ENCODE results near the gene FBN2.

The FBN2 gene

DNA sequence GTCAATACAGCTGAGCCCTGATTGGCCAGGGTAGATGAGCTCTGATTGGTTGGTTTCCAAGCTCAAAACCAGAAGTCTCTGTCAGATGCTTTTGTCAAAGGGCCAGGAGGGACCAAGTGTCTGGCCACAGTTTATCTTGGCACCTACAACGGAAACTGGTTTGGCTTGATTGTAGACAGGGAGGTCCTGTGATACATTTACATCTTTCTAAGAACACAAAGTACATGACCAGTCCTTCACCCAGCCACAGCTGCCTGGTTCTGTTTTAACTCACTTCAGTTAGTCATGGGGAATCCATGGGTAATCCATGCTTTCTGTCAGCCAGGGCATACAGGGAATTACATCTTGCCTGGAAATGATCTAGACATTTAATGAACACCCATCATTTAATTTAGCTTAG, 283.3 kb downstream of the FBN2 start:
- Histone ChIP-seq H3K4me3 (ENCODE audit: low read depth, low read length) (no peak overlapping the region), H3K27ac (ENCODE audit: low read depth, low read length) (no peak overlapping the region), H3K36me3 (ENCODE audit: control insufficient read depth, insufficient read depth, low read length) (no peaks in the 10 kb centered on the region), H3K4me1 (ENCODE audit: control insufficient read depth, insufficient read depth, low read length) (no peaks in the 10 kb centered on the region), H3K9ac (ENCODE audit: low read depth, low read length) (no peak overlapping the region), H3K9me3 (ENCODE audit: control insufficient read depth, insufficient read depth, low read length) (no peaks in the 10 kb centered on the region), H3K27me3 (ENCODE audit: control insufficient read depth, insufficient read depth, low read length) (no peaks in the 10 kb centered on the region)

GRCh38 chr5:128253880-128254279, 284.2 kb downstream of the FBN2 start:
- H3K9me3 ChIP-seq (ENCODE audit: control insufficient read depth, insufficient read depth, low read length), result no peaks in the 10 kb centered on the region
- H3K4me3 ChIP-seq (ENCODE audit: low read depth, low read length), result no peak overlapping the region
- H3K27ac ChIP-seq (ENCODE audit: low read depth, low read length), result no peak overlapping the region
- H3K36me3 ChIP-seq (ENCODE audit: control insufficient read depth, insufficient read depth, low read length), result no peaks in the 10 kb centered on the region
- no peaks in the 10 kb centered on the region for H3K4me1 ChIP-seq (ENCODE audit: control insufficient read depth, insufficient read depth, low read length)
- H3K9ac ChIP-seq (ENCODE audit: low read depth, low read length), result no peak overlapping the region
- H3K27me3 ChIP-seq (ENCODE audit: control insufficient read depth, insufficient read depth, low read length), result no peaks in the 10 kb centered on the region

DNA sequence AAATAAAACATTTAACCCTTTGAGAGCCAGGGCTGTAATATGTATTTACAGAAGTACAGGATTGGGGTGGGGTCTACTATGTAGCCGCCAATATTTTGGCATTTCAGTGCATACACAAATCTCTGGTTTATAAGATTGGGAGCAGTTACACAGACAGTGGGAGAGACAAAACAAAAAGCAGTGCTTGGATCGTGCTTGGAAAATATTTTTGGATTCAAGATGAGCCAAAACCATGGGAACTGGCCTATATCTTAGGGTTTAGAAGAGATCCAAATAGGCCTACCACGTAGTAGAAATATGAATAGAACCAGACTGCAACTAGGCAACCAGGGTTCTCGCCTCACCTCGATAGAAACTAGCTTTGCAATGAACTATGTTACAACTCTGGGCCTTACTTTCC, 284.9 kb downstream of the FBN2 start:
- H3K4me1 ChIP-seq (ENCODE audit: control insufficient read depth, insufficient read depth, low read length), result no peaks in the 10 kb centered on the region
- H3K27me3 ChIP-seq (ENCODE audit: control insufficient read depth, insufficient read depth, low read length), result no peaks in the 10 kb centered on the region
- H3K4me3 ChIP-seq (ENCODE audit: low read depth, low read length), result no peak overlapping the region
- no peaks in the 10 kb centered on the region for H3K9me3 ChIP-seq (ENCODE audit: control insufficient read depth, insufficient read depth, low read length)
- H3K9ac ChIP-seq (ENCODE audit: low read depth, low read length), result no peak overlapping the region
- H3K36me3 ChIP-seq (ENCODE audit: control insufficient read depth, insufficient read depth, low read length), result no peaks in the 10 kb centered on the region
- no peak overlapping the region for H3K27ac ChIP-seq (ENCODE audit: low read depth, low read length)

- H3K9ac ChIP-seq (ENCODE audit: low read depth, low read length), result no peak overlapping the region
- no peaks in the 10 kb centered on the region for H3K36me3 ChIP-seq (ENCODE audit: control insufficient read depth, insufficient read depth, low read length)
- H3K9me3 ChIP-seq (ENCODE audit: control insufficient read depth, insufficient read depth, low read length), result no peaks in the 10 kb centered on the region
- no peak overlapping the region for H3K4me3 ChIP-seq (ENCODE audit: low read depth, low read length)
- H3K4me1 ChIP-seq (ENCODE audit: control insufficient read depth, insufficient read depth, low read length), result no peaks in the 10 kb centered on the region
- H3K27me3 ChIP-seq (ENCODE audit: control insufficient read depth, insufficient read depth, low read length), result no peaks in the 10 kb centered on the region
- H3K27ac ChIP-seq (ENCODE audit: low read depth, low read length), result no peak overlapping the region
Observed at GRCh38 chr5:128252756-128253155, 285.3 kb downstream of the FBN2 start.

DNA sequence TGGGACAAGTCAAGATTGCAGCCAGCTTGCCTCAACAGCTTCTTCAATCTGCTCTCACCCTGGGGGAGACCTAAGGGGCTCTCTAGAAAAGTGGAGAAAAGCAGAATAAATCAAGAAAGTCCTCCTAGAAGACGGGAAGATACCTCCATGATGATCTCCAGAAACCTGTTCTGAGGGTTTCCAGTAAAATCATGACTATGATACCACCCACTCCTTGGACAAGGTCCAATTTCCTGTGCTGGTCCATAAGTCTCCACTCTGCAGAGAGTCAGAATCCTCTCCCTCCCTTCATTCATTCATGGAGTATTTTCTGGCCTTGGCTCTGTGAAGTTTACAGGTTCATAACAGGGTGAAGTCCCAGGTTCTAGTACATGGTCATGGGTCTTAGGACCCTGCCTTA, 285.8 kb downstream of the FBN2 start:
- Histone ChIP-seq H3K36me3 (ENCODE audit: control insufficient read depth, insufficient read depth, low read length) (no peaks in the 10 kb centered on the region), H3K9me3 (ENCODE audit: control insufficient read depth, insufficient read depth, low read length) (no peaks in the 10 kb centered on the region), H3K9ac (ENCODE audit: low read depth, low read length) (no peak overlapping the region), H3K27me3 (ENCODE audit: control insufficient read depth, insufficient read depth, low read length) (no peaks in the 10 kb centered on the region), H3K4me3 (ENCODE audit: low read depth, low read length) (no peak overlapping the region), H3K4me1 (ENCODE audit: control insufficient read depth, insufficient read depth, low read length) (no peaks in the 10 kb centered on the region), H3K27ac (ENCODE audit: low read depth, low read length) (no peak overlapping the region)

DNA sequence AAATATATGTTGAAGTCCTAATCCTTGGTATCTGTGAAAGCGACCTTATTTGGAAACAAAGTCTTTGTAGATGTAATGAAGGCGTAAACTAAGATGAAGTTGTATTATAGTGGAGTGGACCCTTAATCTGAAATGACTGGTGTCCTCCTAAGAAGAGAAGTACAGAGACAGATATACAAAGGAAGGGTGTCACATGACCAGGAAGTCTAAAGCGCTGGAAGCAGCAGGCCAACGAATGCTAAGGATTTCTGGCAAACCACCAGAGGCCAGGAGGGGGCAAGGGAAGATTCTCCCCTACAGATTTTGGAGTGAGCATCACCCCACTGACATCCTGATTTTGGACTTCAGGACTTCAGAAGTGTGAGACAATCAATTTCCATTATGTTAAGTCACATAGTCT, 292.1 kb downstream of the FBN2 start:
- no peak overlapping the region for H3K4me3 ChIP-seq (ENCODE audit: low read depth, low read length)
- H3K27me3 ChIP-seq (ENCODE audit: control insufficient read depth, insufficient read depth, low read length), result no peaks in the 10 kb centered on the region
- H3K4me1 ChIP-seq (ENCODE audit: control insufficient read depth, insufficient read depth, low read length), result no peaks in the 10 kb centered on the region
- H3K9ac ChIP-seq (ENCODE audit: low read depth, low read length), result no peak overlapping the region
- no peaks in the 10 kb centered on the region for H3K36me3 ChIP-seq (ENCODE audit: control insufficient read depth, insufficient read depth, low read length)
- no peak overlapping the region for H3K27ac ChIP-seq (ENCODE audit: low read depth, low read length)
- no peaks in the 10 kb centered on the region for H3K9me3 ChIP-seq (ENCODE audit: control insufficient read depth, insufficient read depth, low read length)

DNA sequence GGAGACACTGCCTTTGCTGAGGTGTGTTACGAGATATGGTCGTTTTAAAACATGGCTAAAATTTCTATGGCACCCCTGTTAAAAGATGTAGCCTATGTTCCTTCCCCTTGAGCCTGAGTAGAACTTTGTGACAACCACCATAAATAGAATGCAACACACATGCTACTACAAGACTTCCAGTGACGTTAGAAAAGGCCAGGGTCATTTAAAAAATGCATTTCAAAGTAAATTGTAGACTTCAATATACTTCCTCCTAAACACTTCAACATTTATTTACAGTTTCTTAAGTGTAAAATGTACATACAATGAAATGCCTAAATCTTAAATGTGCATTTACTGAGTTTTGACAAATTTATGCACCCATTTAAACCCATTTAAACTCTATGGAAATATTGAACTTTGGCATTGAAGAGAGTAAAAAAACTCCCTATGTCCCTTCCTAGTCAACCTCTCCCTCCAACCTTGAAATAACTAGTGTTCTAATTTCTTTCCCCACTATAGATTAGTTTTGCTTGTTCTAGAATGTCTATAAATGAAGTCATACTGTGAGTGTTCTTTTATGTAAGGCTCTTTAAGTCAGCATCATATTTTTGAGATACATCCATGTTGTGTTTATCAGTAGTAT, 294.0 kb downstream of the FBN2 start:
- Histone ChIP-seq H3K27me3 (ENCODE audit: control insufficient read depth, insufficient read depth, low read length) (no peaks in the 10 kb centered on the region), H3K9ac (ENCODE audit: low read depth, low read length) (no peak overlapping the region), H3K4me3 (ENCODE audit: low read depth, low read length) (no peak overlapping the region), H3K4me1 (ENCODE audit: control insufficient read depth, insufficient read depth, low read length) (no peaks in the 10 kb centered on the region), H3K9me3 (ENCODE audit: control insufficient read depth, insufficient read depth, low read length) (no peaks in the 10 kb centered on the region), H3K27ac (ENCODE audit: low read depth, low read length) (no peak overlapping the region), H3K36me3 (ENCODE audit: control insufficient read depth, insufficient read depth, low read length) (no peaks in the 10 kb centered on the region)

DNA sequence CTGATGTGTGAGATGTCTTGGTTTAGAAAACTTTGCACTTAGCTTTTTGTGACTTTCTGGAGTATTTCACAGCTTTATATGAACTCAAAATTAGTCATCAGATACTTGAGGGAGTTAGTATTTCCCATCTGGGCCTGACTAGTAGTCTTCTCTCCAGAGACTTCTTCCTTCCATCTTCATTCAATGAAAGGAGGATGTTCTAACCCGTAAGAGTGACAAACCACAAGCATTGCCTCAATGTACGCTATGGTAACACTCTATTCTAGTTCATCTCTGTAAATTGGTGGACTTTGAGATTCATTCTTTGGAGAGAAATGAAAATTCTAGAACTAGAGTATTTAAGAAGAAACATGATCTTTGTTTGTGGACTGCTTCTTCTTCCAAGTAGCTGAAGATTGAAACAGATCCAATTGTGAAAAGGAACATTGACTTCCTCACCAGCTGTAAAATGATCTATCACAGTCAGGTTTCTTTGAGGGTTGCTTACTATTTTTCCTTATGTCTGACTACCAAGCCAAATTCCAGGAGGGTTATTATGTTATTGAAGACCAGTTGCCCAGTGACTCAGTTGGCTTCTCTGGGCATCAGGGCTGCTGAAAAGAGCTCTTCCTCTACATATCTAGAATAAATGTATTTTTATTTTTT, 296.9 kb downstream of the FBN2 start:
- Histone ChIP-seq H3K36me3 (ENCODE audit: control insufficient read depth, insufficient read depth, low read length) (no peaks in the 10 kb centered on the region), H3K9me3 (ENCODE audit: control insufficient read depth, insufficient read depth, low read length) (no peaks in the 10 kb centered on the region), H3K4me1 (ENCODE audit: control insufficient read depth, insufficient read depth, low read length) (no peaks in the 10 kb centered on the region; the same call in 1 of the 2 replicates), H3K4me3 (ENCODE audit: low read depth, low read length) (no peak overlapping the region), H3K27me3 (ENCODE audit: control insufficient read depth, insufficient read depth, low read length) (no peaks in the 10 kb centered on the region), H3K9ac (ENCODE audit: low read depth, low read length) (no peak overlapping the region), H3K27ac (ENCODE audit: low read depth, low read length) (no peak overlapping the region)

GRCh38 chr5:128237546-128237945, 300.5 kb downstream of the FBN2 start:
- no peak overlapping the region for H3K9ac ChIP-seq (ENCODE audit: low read depth, low read length)
- H3K4me1 ChIP-seq (ENCODE audit: control insufficient read depth, insufficient read depth, low read length), result peaks cover 7% of the 10 kb centered on the region
- no peak overlapping the region for H3K4me3 ChIP-seq (ENCODE audit: low read depth, low read length)
- no peak overlapping the region for H3K27ac ChIP-seq (ENCODE audit: low read depth, low read length)
- H3K27me3 ChIP-seq (ENCODE audit: control insufficient read depth, insufficient read depth, low read length), result no peaks in the 10 kb centered on the region
- no peaks in the 10 kb centered on the region for H3K9me3 ChIP-seq (ENCODE audit: control insufficient read depth, insufficient read depth, low read length)
- H3K36me3 ChIP-seq (ENCODE audit: control insufficient read depth, insufficient read depth, low read length), result no peaks in the 10 kb centered on the region

DNA sequence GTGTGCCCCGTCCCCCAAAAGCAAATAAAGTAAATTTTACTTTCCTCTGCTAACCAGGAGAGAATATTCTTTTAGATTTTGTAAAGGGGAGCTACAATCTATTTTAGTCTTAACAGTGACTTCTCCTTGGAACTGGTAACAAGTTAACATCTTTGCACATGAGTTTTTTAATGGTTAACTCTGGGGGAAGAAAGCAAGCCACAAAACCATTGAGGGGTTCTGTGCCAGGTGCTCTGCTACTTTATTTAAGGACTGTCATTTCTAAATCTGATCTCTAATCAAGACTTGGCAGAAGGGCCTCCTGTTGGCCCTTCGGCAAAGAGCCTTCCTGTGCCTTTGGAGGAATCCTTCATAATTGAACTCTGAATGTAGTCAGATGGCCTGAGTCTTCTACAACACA, 301.0 kb downstream of the FBN2 start:
- Histone ChIP-seq H3K9me3 (ENCODE audit: control insufficient read depth, insufficient read depth, low read length) (no peaks in the 10 kb centered on the region), H3K4me3 (ENCODE audit: low read depth, low read length) (no peak overlapping the region), H3K9ac (ENCODE audit: low read depth, low read length) (no peak overlapping the region), H3K4me1 (ENCODE audit: control insufficient read depth, insufficient read depth, low read length) (peaks cover 7% of the 10 kb centered on the region), H3K27ac (ENCODE audit: low read depth, low read length) (no peak overlapping the region), H3K36me3 (ENCODE audit: control insufficient read depth, insufficient read depth, low read length) (no peaks in the 10 kb centered on the region), H3K27me3 (ENCODE audit: control insufficient read depth, insufficient read depth, low read length) (no peaks in the 10 kb centered on the region)

- peaks cover 7% of the 10 kb centered on the region for H3K4me1 ChIP-seq (ENCODE audit: control insufficient read depth, insufficient read depth, low read length)
- no peak overlapping the region for H3K4me3 ChIP-seq (ENCODE audit: low read depth, low read length)
- H3K27ac ChIP-seq (ENCODE audit: low read depth, low read length), result no peak overlapping the region
- H3K9me3 ChIP-seq (ENCODE audit: control insufficient read depth, insufficient read depth, low read length), result no peaks in the 10 kb centered on the region
- H3K27me3 ChIP-seq (ENCODE audit: control insufficient read depth, insufficient read depth, low read length), result no peaks in the 10 kb centered on the region
- no peak overlapping the region for H3K9ac ChIP-seq (ENCODE audit: low read depth, low read length)
- H3K36me3 ChIP-seq (ENCODE audit: control insufficient read depth, insufficient read depth, low read length), result no peaks in the 10 kb centered on the region
Observed at GRCh38 chr5:128236334-128236733, 301.7 kb downstream of the FBN2 start.

All from HUES48 (cell line).